Endothelial cell of umbilical vein (primary cell): ENCODE results near the gene HMGXB3. TPM values are rescaled to one million over a fixed set of nuclear protein-coding genes. Genes with fewer than 3 reads are reported as not detected.

Source experiments
- BruUV-seq: library from RNA; stranded (reverse); fragments of 400-500 nt; replicated peaks from 2 replicates; lab custom pipeline; 2021; lab: Mats Ljungman, UMichigan
- CTCF ChIA-PET: fragments of 300-600, 350-600 bp; sonication (Branson Sonifier 250); formaldehyde crosslinking; loops from one replicate; lab custom pipeline; 2021; ENCODE audit warnings: antibody characterized with exemption, inconsistent platforms; lab: Charles Lee
- POLR2A ChIA-PET: fragments of 300-600, 350-600 bp; sonication (Branson Sonifier 250); formaldehyde crosslinking; loops from one replicate; lab custom pipeline; 2021; ENCODE audit warnings: antibody characterized with exemption, inconsistent platforms; lab: Charles Lee
- DNase-seq: peaks from one replicate; pipeline ENCODE4 v3.0.0-alpha.2; 2011; ENCODE audit warnings: low read depth, low spot score
- FAIRE-seq: peaks from 2 replicates; lab custom pipeline; 2011; peaks lifted over from hg19 to GRCh38; lab: Jason Lieb, UNC
- H2AFZ ChIP-seq: 2 replicates; pipeline ENCODE4 v1.6.0; 2012; ENCODE audit warnings: low read depth, low read length, control low read depth, inconsistent platforms
- H3K27ac ChIP-seq: 2 replicates; pipeline ENCODE4 v1.5.1; 2011; ENCODE audit warnings: low read depth, mild to moderate bottlenecking, control low read depth, low read length, moderate library complexity; ENCODE audit not compliant: insufficient read depth
- H3K27me3 ChIP-seq, 2 experiments: 2 replicates each; pipeline versions ENCODE4 v1.6.0 to v1.6.1; 2011; ENCODE audit warnings: low read length in 2 of 2, mixed read lengths in 1 of 2; ENCODE audit not compliant: control insufficient read depth in 2 of 2, insufficient read depth in 2 of 2
- H3K36me3 ChIP-seq, 2 experiments: 2 replicates in 1 of 2; 3 replicates in 1 of 2; pipeline ENCODE4 v1.5.1; 2011; ENCODE audit warnings: low read length in 2 of 2, mild to moderate bottlenecking in 1 of 2, moderate library complexity in 1 of 2; ENCODE audit not compliant: control insufficient read depth in 2 of 2, insufficient read depth in 2 of 2; ENCODE audit errors: extremely low read depth in 1 of 2
- H3K4me1 ChIP-seq: 3 replicates; pipeline ENCODE4 v1.5.1; 2011; ENCODE audit warnings: mild to moderate bottlenecking, low read length; ENCODE audit not compliant: control insufficient read depth, insufficient read depth; ENCODE audit errors: extremely low read depth
- H3K4me2 ChIP-seq: 2 replicates; pipeline ENCODE4 v1.6.1; 2011; ENCODE audit warnings: low read length, control low read depth, mixed read lengths; ENCODE audit not compliant: insufficient read depth
- H3K4me3 ChIP-seq, 3 experiments: fragments of 200-600 bp in 1 of 3; sonication (generic), shearing (Covaris generic) in 1 of 3; replicated peaks in 1 of 3; 2 replicates each; pipeline ENCODE4 v1.5.1; 2011 to 2016; ENCODE audit warnings: control low read depth in 3 of 3, low read length in 3 of 3, mild to moderate bottlenecking in 2 of 3, inconsistent platforms in 1 of 3, low read depth in 1 of 3, moderate library complexity in 1 of 3; ENCODE audit not compliant: insufficient read depth in 1 of 3
- H3K79me2 ChIP-seq: 2 replicates; pipeline ENCODE4 v1.6.0; 2012; ENCODE audit warnings: low read length, inconsistent platforms; ENCODE audit not compliant: control insufficient read depth, insufficient read depth
- H3K9ac ChIP-seq: replicated peaks from 2 replicates; pipeline ENCODE3; 2011; ENCODE audit warnings: low read length, control low read depth; ENCODE audit not compliant: insufficient read depth; ENCODE audit errors: extremely low read depth
- H3K9me1 ChIP-seq: replicated peaks from 3 replicates; pipeline ENCODE4 v1.6.0; 2011; ENCODE audit warnings: mild to moderate bottlenecking, low read length; ENCODE audit not compliant: control insufficient read depth, insufficient read depth; ENCODE audit errors: extremely low read depth
- H3K9me3 ChIP-seq: replicated peaks from 2 replicates; pipeline ENCODE4 v1.5.1; 2012; ENCODE audit warnings: low read length, inconsistent platforms; ENCODE audit not compliant: control insufficient read depth, insufficient read depth
- H4K20me1 ChIP-seq: replicated peaks from 2 replicates; pipeline ENCODE3; 2011; ENCODE audit warnings: mild to moderate bottlenecking, low read length; ENCODE audit not compliant: control insufficient read depth, insufficient read depth; ENCODE audit errors: extremely low read depth
- CTCF ChIP-seq, 2 donors: IDR thresholded peaks; 1 replicate in 1 of 2; 2 replicates in 1 of 2; pipeline ENCODE4 v1.5.1; 2011; ENCODE audit warnings: low read length in 2 of 2, mild to moderate bottlenecking in 2 of 2, moderate library complexity in 2 of 2, control low read depth in 1 of 2, inconsistent platforms in 1 of 2, low read depth in 1 of 2; ENCODE audit not compliant: insufficient read depth in 1 of 2; ENCODE audit errors: extremely low read depth in 1 of 2
- EZH2 ChIP-seq: IDR thresholded peaks from 2 replicates; pipeline ENCODE4 v1.6.1; 2012; ENCODE audit warnings: borderline replicate concordance, low read depth, mild to moderate bottlenecking, moderate library complexity, low read length, inconsistent platforms; ENCODE audit not compliant: severe bottlenecking
- FOS ChIP-seq: IDR thresholded peaks from 2 replicates; pipeline ENCODE4 v1.6.1; 2011; ENCODE audit warnings: mild to moderate bottlenecking, low read length, moderate library complexity, borderline replicate concordance; ENCODE audit not compliant: insufficient read depth
- GATA2 ChIP-seq: IDR thresholded peaks from 2 replicates; pipeline ENCODE4 v1.7.0; 2011; ENCODE audit warnings: low read depth, mild to moderate bottlenecking, moderate library complexity, mixed read lengths, low read length; ENCODE audit not compliant: insufficient read length, insufficient read depth
- JUN ChIP-seq: IDR thresholded peaks from 2 replicates; pipeline ENCODE4 v1.6.1; 2011; ENCODE audit warnings: borderline replicate concordance, low read depth; ENCODE audit not compliant: insufficient read length, insufficient read depth
- MYC ChIP-seq: IDR thresholded peaks from one replicate; pipeline ENCODE4 v1.6.1; 2011; ENCODE audit warnings: mild to moderate bottlenecking, low read depth, low read length
- POLR2A ChIP-seq: IDR thresholded peaks from 2 replicates; pipeline ENCODE4 v1.6.1; 2012; ENCODE audit warnings: low read depth, mild to moderate bottlenecking, control low read depth, low read length
- POLR2AphosphoS5 ChIP-seq: IDR thresholded peaks from 2 replicates; pipeline ENCODE4 v1.6.1; 2012; ENCODE audit warnings: low read depth, mild to moderate bottlenecking, control low read depth, low read length, moderate library complexity; ENCODE audit not compliant: insufficient read depth
- dilution Hi-C: fragments of 300-500 bp; cut with MboI; formaldehyde crosslinking; loops from one replicate; pipeline ENCODE4 v1.15.0; 2019; ENCODE audit warnings: low sequenced_read_pairs; ENCODE audit not compliant: extremely low pct_ligation_motif_present
- intact Hi-C: fragments of 100-400 bp; cut with micrococcal nuclease; formaldehyde crosslinking; loops from one replicate; pipeline ENCODE4 v1.10.0; 2022
- polyA plus RNA-seq, 4 experiments: library from polyadenylated mRNA; depleted of rRNA in 3 of 4; stranded (reverse) in 3 of 4; unstranded in 1 of 4; fragments of >200 nt; gene quantifications; 2 replicates each; pipeline versions ENCODE4 v1.2.1 to v1.2.3, GENCODE V29; 2011 to 2012; ENCODE audit warnings: missing spikeins in 1 of 4
- total RNA-seq: library from RNA; stranded (reverse); gene quantifications from 2 replicates; pipeline ENCODE4 v1.2.3, GENCODE V29; 2021
- TF ChIP-seq, protein P1 (sequence below): IDR thresholded peaks from 2 replicates; pipeline ENCODE4 v1.6.1; 2011; ENCODE audit not compliant: insufficient read depth, insufficient read length

HMGXB3 gene
- total and polyA plus RNA-seq, 2 donors (not counting 3 experiments of a cell fraction or from before 2014, with no cell fraction given) = 34.8 to 52.6 TPM

DNA sequence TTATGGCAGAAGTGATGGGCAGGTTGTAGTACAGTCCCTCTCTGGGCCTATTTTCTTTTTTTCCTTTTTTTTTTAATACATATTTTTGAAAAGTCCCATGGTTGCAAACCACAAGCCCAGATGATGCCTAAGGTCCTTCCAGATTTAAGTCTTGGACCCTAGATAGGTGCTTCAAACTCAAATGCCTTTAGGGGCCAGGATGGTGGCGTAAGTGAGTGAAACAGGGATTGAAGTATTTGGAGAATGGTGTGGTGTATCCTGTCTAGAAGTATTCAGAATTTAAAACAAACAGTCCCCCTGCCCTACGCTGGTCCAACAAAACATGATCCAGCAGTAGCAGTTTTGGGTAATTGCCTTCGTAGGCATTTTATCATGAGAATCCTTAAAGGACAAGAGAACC is 2.3 kb upstream of the HMGXB3 start:
- ChIA-PET CTCF (interaction anchor here (1.2 to 2.2 kb wide), 2 partner anchors 8 to 164 kb away, joined by 3 to 9 read pairs; no protein-coding TSS in a partner anchor), POLR2A (no interaction called here)
- no peak overlapping the region for H3K9ac ChIP-seq
- FAIRE-seq (no peak), DNase-seq (no peak)
- no peak overlapping the region for H3K4me3 ChIP-seq
- peaks cover 27% of the 10 kb centered on the region for H3K79me2 ChIP-seq
- H3K9me1 ChIP-seq = no peaks in the 10 kb centered on the region
- dilution Hi-C loops (no loop called here), intact Hi-C loops (loop anchor here (10.0 kb wide), 1 partner anchor 333 kb away; no protein-coding TSS in a partner anchor)
- H3K4me2 ChIP-seq = no peak overlapping the region
- no peaks in the 10 kb centered on the region for H3K27me3 ChIP-seq
- H3K4me1 ChIP-seq = peaks cover 23% of the 10 kb centered on the region
- no peaks in the 10 kb centered on the region for H3K9me3 ChIP-seq
- H3K27ac ChIP-seq = no peak overlapping the region
- no TSS peak for BruUV-seq
- peaks cover 2% of the 10 kb centered on the region for H4K20me1 ChIP-seq
- no peak overlapping the region for H2AFZ ChIP-seq
- H3K36me3 ChIP-seq = peaks cover 0 to 4% of the 10 kb centered on the region in 2 experiments
- TF ChIP-seq JUN (no peak), MYC (no peak), GATA2 (no peak), EZH2 (no peak), POLR2A (no peak), FOS (no peak), POLR2AphosphoS5 (no peak), CTCF (IDR thresholded peaks at IDR 0.05; ENCODE audit: extremely low read depth in 1 of 2, insufficient read depth in 1 of 2, low read depth in 1 of 2, low read length in 2 of 2) (no peak)
- TF ChIP-seq, protein P1, sequence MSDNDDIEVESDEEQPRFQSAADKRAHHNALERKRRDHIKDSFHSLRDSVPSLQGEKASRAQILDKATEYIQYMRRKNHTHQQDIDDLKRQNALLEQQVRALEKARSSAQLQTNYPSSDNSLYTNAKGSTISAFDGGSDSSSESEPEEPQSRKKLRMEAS = no peak
